GM18907 (cell line): Measurements from ENCODE around the gene PDGFA.

Experiments
- ATAC-seq: cut with Tn5 transposase; IDR thresholded peaks from one replicate; pipeline ENCODE4 v1.9.1; 2021; ENCODE audit warnings: mild to moderate bottlenecking, moderate library complexity; ENCODE audit not compliant: unreplicated experiment

The PDGFA gene

DNA sequence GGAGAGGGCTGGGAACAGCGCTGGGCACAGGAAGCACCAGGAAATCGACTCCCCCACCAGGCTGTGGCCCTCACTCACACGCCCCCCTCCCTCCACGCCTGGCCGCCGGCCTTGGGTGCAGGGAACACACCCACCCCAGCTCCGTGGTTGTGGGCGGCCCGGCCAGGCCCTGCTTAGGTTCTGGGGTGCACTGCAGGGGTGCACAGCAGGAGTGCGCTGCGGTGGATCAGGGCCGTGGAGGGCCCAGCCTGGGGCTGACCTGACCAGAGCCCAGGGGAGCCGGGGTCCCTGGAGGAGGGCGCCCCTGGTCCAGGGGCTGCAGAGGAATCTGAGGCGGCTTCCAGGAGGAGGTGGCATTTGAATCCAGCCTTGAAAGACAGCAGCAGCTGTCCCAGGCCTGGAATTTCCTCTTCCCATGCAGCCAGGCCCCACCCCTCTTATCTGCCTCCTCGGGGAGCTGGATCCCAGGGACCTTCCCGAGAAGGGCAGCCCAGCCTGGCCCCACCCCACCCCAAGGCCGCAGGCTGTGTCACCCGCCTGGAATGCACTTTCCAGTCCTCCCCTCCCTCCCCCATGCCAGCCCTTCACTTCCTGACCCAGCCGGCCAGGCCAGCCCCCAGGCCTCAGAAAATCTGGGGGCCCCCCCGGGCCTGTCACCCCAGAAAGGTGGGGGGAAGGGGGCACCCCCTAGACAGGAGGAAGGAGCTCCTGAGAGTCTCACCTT lies 18.4 kb upstream of the PDGFA start:
- no peak for ATAC-seq

DNA sequence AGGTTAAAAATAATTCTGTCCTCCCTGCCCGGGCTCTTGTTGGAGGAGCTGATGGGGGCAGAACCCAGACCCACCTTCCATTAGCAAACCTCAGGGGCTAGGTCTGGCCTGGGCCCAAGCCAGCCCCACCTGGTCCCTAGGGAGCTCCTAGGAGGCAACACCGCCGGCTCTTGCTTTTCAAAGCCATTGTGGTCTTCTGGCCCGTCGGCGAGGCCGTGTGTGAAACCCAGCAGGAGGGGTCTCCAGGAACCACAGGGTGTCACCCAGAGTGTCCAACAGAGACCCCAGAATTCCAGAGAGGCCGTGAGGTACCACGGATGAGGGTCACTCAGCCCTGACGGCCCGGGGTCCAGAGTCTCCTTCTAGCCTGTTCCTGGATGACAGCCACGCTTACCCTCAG lies 16.6 kb upstream of the PDGFA start:
- ATAC-seq, result no peak

DNA sequence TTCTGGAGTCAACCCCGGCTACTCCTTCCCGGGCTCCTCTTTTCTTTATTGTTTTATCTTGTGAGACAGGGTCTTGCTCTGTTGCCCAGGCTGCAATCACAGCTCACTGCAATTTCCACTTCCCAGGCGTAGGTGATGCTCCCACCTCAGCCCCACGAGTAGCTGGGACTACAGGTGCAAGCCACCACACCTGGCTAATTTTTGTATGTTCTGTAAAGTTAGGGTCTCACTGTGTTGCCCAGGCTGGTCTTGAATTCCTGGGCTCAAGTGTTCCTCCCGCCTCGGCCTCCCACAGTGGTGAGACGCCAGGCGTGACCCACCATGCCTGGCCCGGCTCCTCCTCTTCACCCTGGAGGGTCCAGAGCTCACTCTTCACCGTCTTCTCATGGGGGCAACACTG lies 15.3 kb upstream of the PDGFA start:
- no peak for ATAC-seq

DNA sequence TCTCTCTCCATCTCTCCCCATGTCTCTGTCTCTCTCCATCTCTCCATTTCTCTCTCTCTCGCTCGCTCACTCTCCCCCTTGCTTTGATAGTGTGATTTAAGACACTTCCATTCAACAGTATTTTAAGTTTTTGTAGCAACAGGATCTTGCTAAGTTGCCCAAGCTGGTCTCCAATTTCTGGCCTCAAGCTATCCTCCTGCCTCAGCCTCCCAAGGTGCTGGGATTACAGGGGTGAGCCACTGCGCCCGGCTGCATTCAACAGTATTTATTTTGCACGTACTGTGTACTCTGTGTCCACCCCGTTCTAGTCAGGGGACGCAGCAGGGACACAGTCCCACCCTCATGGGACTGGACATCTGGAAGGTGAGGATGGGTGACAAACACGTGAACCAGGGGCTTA lies 14.4 kb upstream of the PDGFA start:
- no peak for ATAC-seq

DNA sequence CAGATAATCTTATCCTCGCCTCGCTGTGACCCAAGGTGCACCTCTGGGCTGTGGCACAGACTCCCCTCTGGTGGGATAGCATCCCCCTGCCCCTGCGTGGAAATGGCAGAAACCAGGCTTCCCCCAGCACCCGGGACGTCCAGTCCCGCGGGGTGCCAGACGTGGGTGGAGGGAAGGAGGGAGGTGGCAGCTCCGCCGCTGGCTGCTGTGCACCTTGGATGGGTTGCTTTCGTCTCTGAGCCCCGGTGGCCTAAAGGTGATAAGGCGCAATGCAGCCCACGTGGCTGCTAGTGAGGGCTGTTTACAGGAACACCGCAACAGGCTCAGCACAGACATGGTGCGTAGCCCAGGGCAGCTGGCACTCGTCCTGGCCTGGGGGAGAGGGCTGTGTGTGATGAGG lies 13.6 kb upstream of the PDGFA start:
- no peak for ATAC-seq

DNA sequence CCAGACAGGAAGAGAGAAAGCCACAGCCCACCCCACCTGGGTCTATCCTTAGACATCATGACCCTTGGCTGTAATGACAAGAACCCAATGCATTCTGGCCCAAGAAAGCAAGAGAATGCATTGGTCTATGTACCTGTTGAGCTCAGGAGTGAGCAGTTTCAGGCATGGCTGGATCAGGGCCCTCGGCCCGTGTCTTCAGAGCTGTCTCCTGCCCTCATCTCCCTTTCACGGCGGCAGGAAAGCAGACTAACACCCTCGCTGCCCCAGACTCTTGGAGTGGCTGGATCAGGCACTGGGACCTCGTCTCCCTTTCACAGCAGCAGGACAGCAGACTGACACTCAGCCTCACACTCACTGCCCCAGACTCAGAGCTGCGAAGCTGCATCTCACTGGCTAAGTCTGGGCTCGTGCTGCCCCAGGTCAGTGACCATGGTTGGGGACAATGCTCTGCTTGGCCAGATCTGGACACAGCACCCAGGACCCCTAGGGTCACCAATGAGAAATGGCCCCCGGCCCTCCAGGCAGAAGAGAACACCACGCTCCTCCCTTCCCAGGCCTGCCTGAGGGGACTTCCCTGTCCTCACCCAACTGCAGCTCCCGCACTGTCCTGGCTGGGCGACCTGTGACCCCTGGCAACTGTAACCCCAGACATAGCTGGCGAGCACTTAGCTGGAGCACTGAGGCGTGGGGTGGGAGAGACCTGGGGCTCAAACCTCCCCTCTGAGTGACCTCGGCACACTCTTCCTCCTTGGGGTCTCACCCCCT lies 12.9 kb upstream of the PDGFA start:
- no peak for ATAC-seq

DNA sequence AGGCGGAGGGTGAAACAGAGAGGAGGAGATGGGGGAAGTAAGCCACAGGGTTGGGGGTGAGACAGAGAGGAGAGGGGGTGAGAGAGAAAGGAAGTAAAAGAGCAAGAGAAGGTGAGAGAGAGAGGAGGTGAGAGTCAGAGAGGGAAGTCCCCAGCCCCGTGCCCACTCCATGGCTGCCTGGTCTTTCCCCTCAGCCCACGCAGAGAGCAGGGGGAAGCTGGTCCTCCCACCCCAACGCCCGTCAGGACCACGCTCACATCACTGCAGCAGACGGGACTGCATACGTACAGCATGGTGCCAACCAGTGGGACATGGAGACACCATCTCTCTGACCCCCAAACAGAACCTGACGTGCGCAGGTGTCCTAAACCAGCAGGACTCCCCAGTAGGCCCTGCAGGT lies 12.1 kb upstream of the PDGFA start:
- ATAC-seq, result no peak

GRCh38 chr7:528451-528850 lies 8.8 kb upstream of the PDGFA start:
- ATAC-seq, result no peak

DNA sequence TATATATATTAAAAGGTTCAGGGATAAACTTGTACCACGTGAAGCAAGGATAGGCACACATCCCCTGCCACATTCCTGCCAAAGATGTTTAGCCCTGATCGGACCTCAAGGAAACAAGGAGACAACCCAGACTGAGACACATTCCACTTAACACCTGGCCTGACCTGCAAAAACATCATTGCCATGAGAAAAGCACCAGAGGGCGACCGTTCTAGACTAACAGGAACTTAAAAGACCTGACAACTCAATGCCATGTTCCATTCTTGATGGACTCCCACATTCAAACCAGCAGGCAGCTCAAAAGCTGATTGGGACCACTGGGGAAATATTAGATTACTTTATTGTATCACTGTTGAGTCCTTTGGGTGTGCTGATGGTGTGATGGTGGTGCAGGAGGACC lies 8.1 kb upstream of the PDGFA start:
- no peak for ATAC-seq

DNA sequence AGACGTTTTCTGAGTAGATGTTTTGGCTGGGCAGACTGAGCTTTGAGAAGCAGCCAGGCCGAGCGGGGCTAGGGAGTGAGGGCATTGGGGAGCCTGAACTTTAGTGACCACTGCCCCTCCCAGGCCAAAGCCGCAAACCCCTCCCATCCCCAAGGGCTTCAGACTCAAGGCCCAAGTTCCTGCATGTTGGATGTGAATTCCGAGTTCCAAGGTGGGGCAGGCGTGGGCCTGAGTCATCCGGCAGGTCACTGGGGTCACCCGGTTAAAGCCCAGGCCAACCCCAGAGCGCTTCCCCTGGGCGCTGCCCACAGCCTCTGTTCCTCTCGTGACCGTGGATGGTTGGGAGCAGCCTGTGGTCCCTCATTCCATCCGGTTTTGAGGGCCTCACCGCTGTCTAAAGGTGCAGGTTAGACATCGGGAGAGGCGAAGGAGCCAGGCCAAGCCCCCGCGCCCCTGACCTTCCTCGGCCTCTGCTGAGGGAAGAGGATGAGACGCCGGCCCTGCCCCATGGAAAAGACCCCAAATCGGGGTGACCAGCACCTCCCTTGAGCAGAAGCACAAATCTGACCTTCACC lies 6.9 kb upstream of the PDGFA start:
- ATAC-seq, result no peak

DNA sequence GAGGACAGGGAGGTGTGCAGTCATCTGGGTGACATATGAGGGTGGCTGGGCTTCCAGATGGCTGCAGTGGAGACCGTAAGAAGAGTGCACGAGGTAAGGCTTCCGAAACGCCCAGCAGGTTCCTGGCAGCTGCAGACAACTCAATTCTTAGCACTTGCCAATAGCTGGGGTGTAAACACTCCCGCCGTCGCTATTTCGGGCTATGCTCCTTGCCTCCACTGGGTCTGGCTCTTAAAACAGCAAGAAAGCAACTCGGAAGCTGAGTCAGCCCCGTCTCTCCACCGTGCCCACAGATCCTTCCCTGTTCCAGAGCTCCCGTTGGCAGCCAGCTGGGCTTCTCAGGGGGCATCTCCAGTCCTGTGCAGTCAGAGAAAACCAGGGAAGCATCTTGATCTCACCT lies 6.1 kb upstream of the PDGFA start:
- ATAC-seq, result no peak

- no peak for ATAC-seq
Observed at GRCh38 chr7:524800-525199, 5.2 kb upstream of the PDGFA start.

DNA sequence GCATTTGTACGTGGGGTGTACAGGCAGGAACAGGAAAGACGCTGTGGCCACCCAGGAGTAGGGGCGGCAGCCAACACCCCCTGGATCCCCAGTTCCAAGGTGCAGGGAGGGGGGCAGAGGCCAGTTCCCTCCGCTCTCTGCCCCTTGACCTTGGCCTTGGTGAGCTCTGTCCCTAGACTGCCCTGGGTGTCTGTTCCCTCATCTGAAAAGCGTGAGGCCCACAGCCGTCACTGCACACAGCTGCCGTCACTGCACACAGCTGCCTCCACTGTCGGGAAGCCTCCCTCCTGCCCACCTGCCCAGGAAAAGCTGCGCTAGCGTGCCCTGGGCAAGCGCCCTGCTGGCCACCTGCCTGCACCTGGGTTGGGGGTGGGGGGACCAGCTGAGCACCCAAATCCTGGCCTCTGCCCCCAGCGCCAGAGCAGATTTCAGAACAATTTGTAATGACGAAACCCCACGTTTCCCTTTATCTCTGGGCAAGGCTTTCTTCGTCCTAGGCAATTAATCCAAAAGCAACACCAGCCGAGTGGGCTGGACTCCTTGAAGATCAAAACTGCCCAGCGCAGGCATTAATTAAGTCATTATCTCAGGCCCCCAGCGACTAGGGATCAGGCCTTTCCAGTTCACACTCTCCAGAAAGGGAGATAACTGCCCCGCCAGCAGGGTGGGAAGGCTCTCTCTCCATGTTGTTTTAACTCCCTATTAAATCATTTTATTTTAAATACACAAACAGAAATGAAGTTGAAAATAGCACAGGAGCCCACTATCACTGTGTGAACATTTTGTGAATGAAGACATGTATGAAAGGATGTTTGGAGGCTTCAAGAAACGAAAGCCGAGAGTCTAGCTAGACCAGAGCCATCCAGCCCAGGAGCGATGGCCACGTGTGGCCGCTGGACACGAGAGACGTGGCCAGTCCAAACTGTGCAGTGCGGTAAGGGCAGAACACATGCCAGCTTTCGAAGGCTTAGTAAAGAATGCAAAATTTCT lies 4.0 kb upstream of the PDGFA start:
- no peak for ATAC-seq

- no peak for ATAC-seq
Observed at GRCh38 chr7:522951-523314, 3.3 kb upstream of the PDGFA start.

DNA sequence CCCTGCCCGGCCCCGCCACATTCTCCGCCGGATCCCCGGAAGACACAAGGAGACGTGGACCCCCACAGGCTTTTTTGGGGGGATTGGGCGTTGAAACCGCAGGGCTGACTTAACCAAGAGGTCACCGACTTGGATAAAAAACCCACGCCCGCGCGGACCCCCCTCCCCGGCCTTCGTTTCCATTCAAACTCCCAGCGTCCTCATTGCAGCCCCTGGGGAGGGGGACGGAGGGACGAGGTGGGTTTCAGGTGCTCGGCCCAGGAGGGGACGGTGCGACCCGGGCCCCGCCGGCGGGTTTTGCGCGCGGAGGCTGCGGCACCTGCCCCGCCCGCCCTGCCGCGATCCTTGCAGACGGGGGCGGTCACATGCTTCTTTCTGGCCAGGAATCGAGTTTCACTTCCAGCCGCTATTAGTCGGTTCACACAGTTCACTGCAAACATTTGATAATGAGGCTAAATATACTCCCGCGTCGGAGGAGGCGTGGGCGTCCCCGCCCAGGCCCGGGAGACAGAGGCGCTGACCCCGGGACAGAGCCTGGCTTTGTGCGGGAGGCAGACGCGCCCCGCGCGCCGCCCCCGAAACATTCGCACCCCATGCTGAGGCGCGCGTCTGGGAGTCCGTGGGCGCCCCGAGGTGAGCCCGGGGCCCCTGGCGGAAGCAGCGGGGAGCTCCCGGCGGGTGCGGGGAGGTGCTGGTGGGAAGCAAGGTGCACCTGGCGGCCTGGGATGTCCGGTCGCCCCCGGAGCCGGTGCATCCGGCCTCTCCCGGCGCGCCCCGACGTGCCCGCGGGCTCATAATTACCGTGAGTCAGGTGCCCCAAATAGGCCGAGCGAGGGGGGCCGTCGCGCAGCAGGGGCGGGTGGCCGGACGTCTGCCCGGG lies 2.7 kb upstream of the PDGFA start:
- no peak for ATAC-seq

- no peak for ATAC-seq
Observed at GRCh38 chr7:521221-522070, 1.8 kb upstream of the PDGFA start.

DNA sequence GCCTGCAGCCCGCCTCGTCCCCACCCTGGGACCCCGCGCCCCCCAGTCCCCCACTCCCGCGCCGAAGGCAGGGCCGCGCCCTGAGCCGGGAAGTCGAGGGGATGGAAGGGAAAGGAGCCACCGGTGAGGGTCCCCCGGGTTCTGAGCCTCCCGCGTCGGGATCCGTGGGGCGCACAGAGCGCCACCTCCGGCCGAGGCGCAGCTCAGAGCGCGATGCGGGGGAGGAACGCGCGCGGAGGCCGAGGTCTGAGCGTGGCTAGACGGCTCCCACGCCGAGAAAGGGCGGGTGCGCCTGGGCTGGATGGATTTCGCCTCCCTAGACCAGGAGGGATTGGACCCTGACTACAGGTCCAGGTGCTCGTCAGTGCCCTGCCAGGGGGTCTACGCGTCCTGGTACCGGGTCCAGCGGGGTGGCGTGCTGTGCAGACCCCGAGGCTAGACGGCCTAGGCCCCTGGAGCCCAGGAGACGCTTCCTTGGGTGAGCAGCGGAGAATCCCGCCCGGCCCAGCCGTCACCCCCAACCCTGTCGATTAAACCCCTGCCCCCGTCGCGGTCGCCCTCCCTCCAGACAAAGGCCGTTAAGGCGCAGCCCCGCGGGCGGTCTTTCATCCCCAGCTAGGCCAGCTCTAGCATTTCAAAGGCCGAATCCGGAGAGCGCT lies 986 bp upstream of the PDGFA start:
- ATAC-seq, result no peak

DNA sequence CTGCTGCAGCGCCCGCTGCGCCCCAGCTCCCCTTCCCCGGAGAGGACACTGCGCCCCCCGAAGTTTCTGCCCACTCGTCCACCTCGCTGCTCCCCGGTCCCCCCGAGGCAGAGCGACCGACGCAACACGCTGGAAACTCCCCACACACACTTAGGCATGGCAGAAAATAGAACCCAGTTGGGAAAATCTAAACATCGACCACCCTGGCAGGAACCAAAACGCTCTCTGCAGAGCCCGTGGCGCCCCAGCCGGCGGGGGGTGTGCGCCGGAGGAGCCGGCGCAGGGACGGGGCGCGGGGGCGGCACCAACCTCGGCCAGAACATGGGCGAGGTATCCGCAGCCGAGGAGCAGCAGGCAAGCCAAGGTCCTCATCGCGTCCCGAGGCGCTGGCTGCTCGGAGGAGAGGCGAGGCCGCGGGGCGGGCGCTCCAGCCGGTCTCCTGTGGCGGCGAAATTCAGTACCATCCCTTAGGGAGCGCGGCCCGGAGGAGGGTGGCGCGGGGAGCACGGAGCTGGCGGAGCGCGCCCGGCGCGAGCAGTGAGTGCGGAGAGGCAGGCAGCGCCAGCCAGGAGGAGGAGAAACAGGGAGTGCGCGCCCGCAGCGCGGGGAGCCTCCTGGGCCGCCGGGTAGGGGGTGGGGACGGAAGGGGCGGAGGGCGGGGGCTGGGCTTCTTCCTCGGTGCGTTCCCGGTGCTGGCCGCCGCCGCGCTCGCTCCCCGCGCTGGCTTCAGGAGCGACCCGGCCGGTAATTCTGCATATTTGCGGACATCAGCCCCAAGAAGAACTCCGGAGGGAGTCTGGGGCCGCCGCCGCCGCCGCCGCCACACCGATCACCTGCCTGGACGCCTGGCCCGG lies 789 bp downstream of the PDGFA start:
- no peak for ATAC-seq
